HUES6 (cell line): Measurements from ENCODE around the gene GEN1.

Experiments
- H3K27ac ChIP-seq: 2 replicates; pipeline ENCODE4 v1.7.0; 2013; ENCODE audit warnings: low read depth, mild to moderate bottlenecking, low read length, inconsistent platforms
- H3K27me3 ChIP-seq: 2 replicates; pipeline ENCODE4 v1.6.1; 2013; ENCODE audit warnings: low read length; ENCODE audit not compliant: control insufficient read depth, insufficient read depth
- H3K36me3 ChIP-seq: 2 replicates; pipeline ENCODE4 v1.6.1; 2013; ENCODE audit warnings: low read length; ENCODE audit not compliant: control insufficient read depth, insufficient read depth
- H3K4me1 ChIP-seq: 2 replicates; pipeline ENCODE4 v1.6.1; 2013; ENCODE audit warnings: low read length; ENCODE audit not compliant: control insufficient read depth, insufficient read depth
- H3K4me3 ChIP-seq: 2 replicates; pipeline ENCODE4 v1.5.1; 2013; ENCODE audit warnings: low read depth, low read length
- H3K9ac ChIP-seq: one replicate; pipeline ENCODE4 v1.6.1; 2013; ENCODE audit warnings: mild to moderate bottlenecking, low read length
- H3K9me3 ChIP-seq: 2 replicates; pipeline ENCODE4 v1.6.1; 2013; ENCODE audit warnings: low read depth, low read length; ENCODE audit not compliant: control insufficient read depth, insufficient read depth

GEN1 gene

GRCh38 chr2:17827316-17827715 is 73.4 kb downstream of the GEN1 start:
- H3K27ac ChIP-seq, result no peak overlapping the region
- peaks cover 19% of the 10 kb centered on the region for H3K4me1 ChIP-seq
- no peaks in the 10 kb centered on the region for H3K9me3 ChIP-seq
- H3K27me3 ChIP-seq, result peaks cover 28% of the 10 kb centered on the region
- no peak overlapping the region for H3K4me3 ChIP-seq
- H3K36me3 ChIP-seq, result no peaks in the 10 kb centered on the region
- H3K9ac ChIP-seq, result no peak overlapping the region

GRCh38 chr2:17827785-17828184 is 73.8 kb downstream of the GEN1 start:
- Histone ChIP-seq H3K36me3 (no peaks in the 10 kb centered on the region), H3K4me3 (no peak overlapping the region), H3K27ac (no peak overlapping the region), H3K9me3 (no peaks in the 10 kb centered on the region), H3K27me3 (peaks cover 28% of the 10 kb centered on the region), H3K9ac (no peak overlapping the region), H3K4me1 (peaks cover 16% of the 10 kb centered on the region; the same call in 1 of the 2 replicates)

GRCh38 chr2:17830053-17831034 is 76.4 kb downstream of the GEN1 start:
- Histone ChIP-seq H3K36me3 (no peaks in the 10 kb centered on the region), H3K4me1 (peaks cover 16% of the 10 kb centered on the region; the same call in 1 of the 2 replicates), H3K4me3 (peak overlapping the region; percentile 25), H3K27me3 (peaks cover 28% of the 10 kb centered on the region), H3K9ac (no peak overlapping the region), H3K9me3 (no peaks in the 10 kb centered on the region), H3K27ac (no peak overlapping the region)

- 0 out of 2 replicates have a peak, but pooled peaks cover 4% of the 10 kb centered on the region for H3K4me1 ChIP-seq
- H3K36me3 ChIP-seq, result no peaks in the 10 kb centered on the region
- H3K27ac ChIP-seq, result no peak overlapping the region
- H3K4me3 ChIP-seq, result no peak overlapping the region
- H3K9me3 ChIP-seq, result no peaks in the 10 kb centered on the region
- H3K9ac ChIP-seq, result no peak overlapping the region
- H3K27me3 ChIP-seq, result peaks cover 8% of the 10 kb centered on the region
These were observed 81.6 kb downstream of the GEN1 start for GRCh38 chr2:17835516-17835915.
